Measurements from ENCODE around the gene TSPAN2.
A peak's percentile ranks its signal among the peaks of the same experiment; 100 is the strongest.

The TSPAN2 gene

GRCh38 chr1:115073298-115074087 lies 15.8 kb downstream of the TSPAN2 start:
- DNase-seq = no peak

- no peak for DNase-seq
Observed at GRCh38 chr1:115071012-115071664, 18.2 kb downstream of the TSPAN2 start.

- no peak for DNase-seq
Observed at GRCh38 chr1:115069659-115070308, 19.5 kb downstream of the TSPAN2 start.

GRCh38 chr1:115068826-115069585 lies 20.3 kb downstream of the TSPAN2 start:
- DNase-seq = no peak

- DNase-seq = no peak
Observed at GRCh38 chr1:115067161-115067859, 22.0 kb downstream of the TSPAN2 start.

- no peak for DNase-seq
Observed at GRCh38 chr1:115065021-115065420, 24.3 kb downstream of the TSPAN2 start.

- no peak for DNase-seq
Observed at GRCh38 chr1:115064461-115064860, 24.8 kb downstream of the TSPAN2 start.

- DNase-seq = no peak
Observed at GRCh38 chr1:115063228-115063901, 25.9 kb downstream of the TSPAN2 start.

GRCh38 chr1:115062542-115063004 lies 26.7 kb downstream of the TSPAN2 start:
- no peak for DNase-seq

- no peak for DNase-seq
Observed at GRCh38 chr1:115060501-115060900, 28.8 kb downstream of the TSPAN2 start.

- DNase-seq = no peak
Observed at GRCh38 chr1:115059316-115059715, 30.0 kb downstream of the TSPAN2 start.

- no peak for DNase-seq
Observed at GRCh38 chr1:115057661-115058254, 31.5 kb downstream of the TSPAN2 start.

GRCh38 chr1:115056395-115056798 lies 32.9 kb downstream of the TSPAN2 start:
- no peak for DNase-seq

GRCh38 chr1:115052454-115053083 lies 36.7 kb downstream of the TSPAN2 start:
- DNase-seq = peak; percentile 27 to 67

- no peak for DNase-seq
Observed at GRCh38 chr1:115051850-115052249, 37.5 kb downstream of the TSPAN2 start.

- no peak for DNase-seq
Observed at GRCh38 chr1:115046751-115047150, 42.6 kb downstream of the TSPAN2 start.

GRCh38 chr1:115041654-115042053 lies 47.6 kb downstream of the TSPAN2 start:
- no peak for DNase-seq

- no peak for DNase-seq
Observed at GRCh38 chr1:115040501-115040900, 48.8 kb downstream of the TSPAN2 start.

GRCh38 chr1:115036814-115037507 lies 52.3 kb downstream of the TSPAN2 start:
- DNase-seq = no peak

- no peak for DNase-seq
Observed at GRCh38 chr1:115035652-115036051, 53.7 kb downstream of the TSPAN2 start.

Data from NCI-H1930 (cell line).